Inferior parietal cortex (tissue), 1 donor: ENCODE results near the gene ASPRV1.

Source experiments
- DNase-seq: peaks from one replicate; pipeline ENCODE4 v3.0.0-alpha.2; 2016; ENCODE audit errors: extremely low spot score

The ASPRV1 gene

GRCh38 chr2:69943000-69943842 is 18.2 kb downstream of the ASPRV1 start:
- DNase-seq: no peak

DNA sequence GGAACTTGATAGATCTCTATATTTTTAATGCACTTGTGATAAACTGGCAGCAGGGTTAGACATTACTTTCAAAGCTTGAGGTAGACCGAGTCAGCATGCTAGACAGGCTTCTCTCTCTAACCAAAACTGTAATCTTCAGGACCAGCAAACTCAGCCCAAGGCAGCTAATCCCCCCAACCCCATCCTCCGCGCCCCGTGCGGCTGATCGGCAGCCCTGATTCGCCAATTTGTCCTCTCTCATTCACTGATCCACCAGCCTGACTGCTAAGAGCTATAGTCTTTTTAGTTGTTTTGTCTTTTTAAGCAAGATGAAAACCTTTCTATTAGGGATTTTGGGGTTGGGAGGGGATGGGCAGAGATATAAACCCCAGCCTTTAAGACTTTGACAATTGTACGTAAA is 20.7 kb downstream of the ASPRV1 start:
- no peak for DNase-seq

- no peak for DNase-seq
These were observed 21.7 kb downstream of the ASPRV1 start for GRCh38 chr2:69939722-69940121.

DNA sequence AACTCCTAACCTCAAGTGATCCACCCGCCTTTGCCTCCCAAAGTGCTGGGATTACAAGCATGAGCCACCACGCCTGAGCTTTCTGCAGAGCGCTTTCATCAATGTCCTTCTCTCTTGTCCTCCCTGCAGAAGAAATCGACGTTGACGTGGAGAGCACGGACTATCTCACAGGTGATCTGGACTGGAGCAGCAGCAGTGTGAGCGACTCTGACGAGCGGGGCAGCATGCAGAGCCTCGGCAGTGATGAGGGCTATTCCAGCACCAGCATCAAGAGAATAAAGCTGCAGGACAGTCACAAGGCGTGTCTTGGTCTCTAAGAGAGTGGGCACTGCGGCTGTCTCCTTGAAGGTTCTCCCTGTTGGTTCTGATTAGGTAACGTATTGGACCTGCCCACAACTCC is 23.5 kb downstream of the ASPRV1 start:
- no peak for DNase-seq

DNA sequence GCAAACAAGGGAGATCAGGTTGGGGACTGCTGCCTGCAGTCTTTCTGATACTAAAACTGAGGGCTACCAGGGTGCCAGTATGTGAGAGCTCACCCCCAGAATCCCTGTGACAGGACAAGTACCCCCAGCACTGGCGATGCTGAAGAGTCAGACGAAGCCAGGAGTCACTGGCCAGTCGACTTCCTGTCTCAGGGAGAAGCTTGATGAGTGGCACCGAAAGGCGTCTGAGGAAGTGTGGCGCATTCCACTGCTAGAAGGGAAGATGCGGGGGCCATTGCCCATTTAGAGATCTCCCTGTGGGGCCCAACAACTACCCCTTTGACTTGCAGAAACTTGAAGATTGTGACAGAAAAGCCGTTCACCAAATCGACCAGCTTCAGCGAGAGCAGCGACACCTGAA is 24.5 kb downstream of the ASPRV1 start:
- DNase-seq: no peak

GRCh38 chr2:69935011-69935410 is 26.4 kb downstream of the ASPRV1 start:
- DNase-seq: no peak

GRCh38 chr2:69934614-69934908 is 26.9 kb downstream of the ASPRV1 start:
- no peak for DNase-seq

GRCh38 chr2:69933839-69934613 is 27.4 kb downstream of the ASPRV1 start:
- DNase-seq: no peak

DNA sequence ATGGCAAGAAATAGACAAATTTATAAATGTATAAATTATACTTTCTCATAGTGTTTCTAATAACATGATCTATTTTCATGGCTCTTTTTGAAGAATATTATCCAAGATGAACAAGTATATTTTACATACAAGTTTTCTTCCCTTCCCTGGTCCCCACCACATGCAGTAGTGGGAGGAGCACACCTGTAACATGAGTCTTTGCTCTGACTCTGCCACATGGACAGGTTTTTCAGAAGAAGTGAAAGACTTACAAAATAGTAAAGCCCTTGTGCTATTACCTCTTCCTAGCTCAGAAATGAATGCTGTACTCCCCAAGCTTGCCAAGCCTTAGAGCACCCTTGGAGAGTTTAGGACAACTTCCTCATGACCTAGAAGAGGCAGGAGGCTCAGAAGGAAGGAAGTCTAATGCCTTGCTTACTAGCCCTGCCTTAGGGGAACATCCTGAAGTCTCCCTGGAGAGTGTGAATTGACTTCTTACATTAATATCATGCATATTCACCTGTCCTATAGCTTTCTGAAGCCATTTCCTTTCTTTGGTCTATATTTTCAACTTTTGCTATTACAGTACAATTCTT is 28.1 kb downstream of the ASPRV1 start:
- DNase-seq: no peak

DNA sequence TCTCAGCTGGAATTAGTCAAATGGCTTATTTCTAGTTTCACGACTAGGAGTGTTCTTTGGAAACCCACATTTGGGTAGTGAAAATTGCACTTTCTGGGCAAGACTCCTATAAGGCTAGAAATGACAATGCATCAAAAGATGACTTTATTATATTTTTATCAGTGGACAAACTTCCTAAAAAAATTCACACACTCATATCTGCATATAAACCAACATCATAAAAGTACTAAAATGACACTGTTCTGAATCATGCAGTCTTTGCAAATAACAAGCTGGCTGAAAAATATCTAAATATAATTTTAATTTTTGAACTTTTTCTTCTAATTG is 28.9 kb downstream of the ASPRV1 start:
- DNase-seq: no peak

DNA sequence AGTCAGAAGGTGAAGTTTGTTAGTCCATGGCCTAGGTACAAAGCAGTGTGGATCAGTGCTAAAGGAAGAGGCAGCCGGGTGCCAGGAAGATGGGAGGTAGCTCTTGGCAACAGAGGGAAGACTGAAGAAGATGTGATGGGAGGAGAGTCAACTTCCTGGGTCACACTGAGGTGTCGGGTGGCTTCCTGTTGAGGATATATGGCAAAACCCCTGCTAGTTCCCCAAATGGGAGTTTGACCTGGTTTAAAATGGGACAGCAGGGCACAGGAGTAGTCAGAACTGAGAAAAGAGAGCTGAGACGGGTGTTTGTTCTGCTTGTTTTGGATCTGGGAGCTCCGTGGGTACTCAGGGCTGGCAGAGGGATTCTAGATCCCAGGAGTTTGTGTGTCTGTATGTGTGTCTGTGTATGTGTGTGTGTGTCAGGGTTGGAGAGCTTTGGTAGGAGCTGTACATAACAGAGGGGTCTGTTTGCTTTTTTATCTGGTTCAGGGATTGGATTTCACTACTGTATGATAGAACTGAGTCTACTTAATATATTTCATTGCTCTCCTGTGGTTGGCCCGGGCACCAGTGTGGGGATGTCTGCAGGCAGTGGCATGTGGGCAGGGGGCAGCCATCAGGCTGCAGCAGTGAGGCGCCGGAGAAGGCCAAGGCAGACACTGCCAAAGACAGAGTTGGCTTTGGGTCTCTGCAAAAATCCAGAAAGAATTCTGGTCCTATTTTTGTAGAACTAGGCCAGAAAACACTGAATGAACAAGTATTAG is 29.4 kb downstream of the ASPRV1 start:
- no peak for DNase-seq

- DNase-seq: no peak
These were observed 34.4 kb downstream of the ASPRV1 start for GRCh38 chr2:69926849-69927515.

DNA sequence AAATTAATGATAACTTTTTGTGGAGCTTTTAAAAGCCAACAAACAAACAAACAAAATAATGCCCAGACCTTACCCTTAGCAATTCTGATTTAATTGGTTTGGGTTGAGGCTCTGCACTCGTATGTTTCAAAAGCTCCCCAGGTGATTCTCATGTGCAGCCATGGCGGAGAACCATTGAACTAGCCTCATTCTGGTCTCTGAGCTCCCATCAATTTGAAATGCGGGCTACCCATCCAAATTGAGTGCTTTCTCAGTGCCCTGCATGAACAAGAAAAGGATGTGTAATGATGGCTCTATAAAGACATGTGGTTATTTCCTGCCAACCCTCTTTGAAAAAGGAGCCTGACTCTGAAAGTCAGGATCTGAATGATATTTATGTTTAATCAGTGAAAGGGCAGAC is 38.3 kb downstream of the ASPRV1 start:
- no peak for DNase-seq

GRCh38 chr2:69918401-69918800 is 43.0 kb downstream of the ASPRV1 start:
- no peak for DNase-seq

- DNase-seq: no peak
These were observed 43.6 kb downstream of the ASPRV1 start for GRCh38 chr2:69917852-69918251.

- DNase-seq: no peak
These were observed 45.3 kb downstream of the ASPRV1 start for GRCh38 chr2:69916106-69916505.

DNA sequence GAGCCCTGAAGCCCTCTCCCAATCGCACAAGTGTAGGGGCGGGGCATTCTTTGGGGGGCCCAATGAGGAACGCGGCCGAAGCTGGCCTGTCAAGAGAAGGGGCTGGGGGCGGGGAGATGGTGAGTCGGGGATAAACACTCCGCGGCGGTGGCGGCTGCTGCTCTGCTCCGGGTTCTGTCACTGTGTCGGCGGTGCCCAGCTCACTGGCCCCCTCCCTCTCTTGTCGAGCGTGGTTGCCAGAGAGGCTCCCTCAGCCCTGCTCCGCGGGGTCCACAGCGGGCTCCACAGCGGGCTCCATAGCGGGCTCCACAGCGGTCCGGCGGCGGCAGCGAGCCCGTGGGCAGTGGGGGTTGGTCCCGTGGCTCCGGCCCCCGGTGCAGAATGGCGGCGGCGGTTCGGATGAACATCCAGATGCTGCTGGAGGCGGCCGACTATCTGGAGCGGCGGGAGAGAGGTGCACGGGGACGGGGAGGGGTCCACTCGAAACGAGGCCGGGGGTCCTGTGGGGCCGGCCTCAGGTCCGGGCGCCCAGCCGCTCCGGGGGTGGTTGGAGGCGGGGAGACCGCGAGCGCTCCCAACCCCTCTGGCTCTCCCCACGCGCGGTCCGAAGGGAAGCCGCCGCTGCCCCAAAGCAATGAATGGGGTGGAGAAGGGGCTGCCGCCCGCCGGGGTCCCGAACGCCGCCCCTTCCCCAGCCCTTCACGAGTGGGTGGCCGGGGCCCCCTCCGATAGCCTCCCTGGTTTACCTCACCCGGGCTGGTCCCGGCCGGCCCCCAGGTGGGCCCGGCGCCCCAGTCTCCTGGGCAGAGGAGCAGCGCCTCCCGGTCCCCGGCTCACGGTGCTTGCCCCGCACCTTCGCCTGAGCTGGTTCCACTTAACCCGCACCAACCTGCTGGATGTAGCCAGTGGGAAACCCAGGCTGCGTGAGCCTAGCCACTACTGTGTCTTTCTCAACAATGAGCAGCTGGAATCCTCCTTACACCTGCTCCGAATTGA is 46.2 kb downstream of the ASPRV1 start, which contains the start of gene MXD1:
Gene MXD1 (plus strand): TSS at position 160 of the 996 bp plus-strand sequence. CDS start 222 bp downstream, at position 382.
- DNase-seq: no peak

DNA sequence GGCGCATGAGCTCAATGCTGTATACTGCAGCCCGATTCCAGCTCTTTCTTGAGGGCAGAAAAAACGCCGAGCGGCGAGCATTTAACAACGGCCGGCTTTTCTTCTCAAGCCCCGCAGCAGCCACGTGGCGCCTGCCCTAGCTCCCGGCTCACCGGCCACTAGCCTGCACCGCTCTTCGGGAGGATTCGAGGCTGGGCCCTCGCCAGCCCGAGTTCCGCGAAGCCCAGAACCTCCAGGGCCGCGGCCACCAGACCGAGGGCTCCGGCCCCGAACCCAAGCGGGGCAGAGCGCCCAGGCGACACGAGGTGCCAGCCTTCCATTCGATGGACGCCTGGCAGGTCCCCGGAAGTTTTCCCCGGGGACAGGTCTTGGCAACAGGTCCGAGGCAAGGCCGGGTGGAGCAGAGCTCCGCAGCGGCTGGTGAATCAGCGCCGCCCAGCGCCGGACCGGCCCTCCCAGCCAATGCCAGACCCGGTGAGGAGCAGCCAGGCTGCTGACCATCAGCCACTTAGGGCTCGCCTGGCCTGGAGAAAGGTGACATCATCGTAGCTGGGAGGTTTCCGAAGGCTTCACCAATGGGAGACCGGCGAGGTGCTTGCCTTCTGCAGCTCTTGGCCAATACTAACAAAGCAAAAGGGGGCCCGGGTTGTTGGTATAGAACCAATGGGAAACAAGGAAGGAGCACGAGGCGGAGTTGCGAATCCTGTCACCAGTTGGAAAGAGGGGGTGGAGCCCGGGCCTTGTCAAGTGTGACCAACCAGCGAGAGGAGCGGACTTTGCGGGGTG is 47.1 kb downstream of the ASPRV1 start:
- DNase-seq: peak; percentile 99

DNA sequence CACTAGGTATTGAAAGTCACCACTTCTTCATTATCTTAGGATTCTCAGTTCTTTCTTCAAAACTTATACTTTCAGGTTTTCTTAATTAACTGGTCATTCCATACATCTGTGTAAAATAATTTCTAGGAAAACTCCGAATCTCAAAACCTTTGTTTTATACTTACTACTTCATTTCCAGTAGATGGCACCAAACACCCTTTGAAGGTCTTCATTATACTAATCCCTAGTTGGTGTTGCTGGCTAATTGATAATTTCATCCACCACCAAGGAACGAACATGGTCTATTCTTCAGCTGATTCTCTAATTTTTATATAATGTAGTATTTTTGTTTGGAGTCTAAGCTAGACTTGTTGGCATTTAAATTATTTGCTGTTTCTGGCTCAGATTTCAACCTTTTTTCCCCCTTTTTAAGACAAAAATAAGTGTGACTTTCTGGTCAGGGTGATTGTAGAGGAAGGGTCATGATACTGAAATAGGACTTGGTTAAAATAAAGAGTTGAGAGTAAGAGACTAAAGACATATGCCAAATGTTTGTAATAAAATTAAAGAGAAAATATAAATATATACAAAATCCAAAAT is 49.4 kb downstream of the ASPRV1 start:
- DNase-seq: peak; percentile 82
